RWPE1 (cell line): ENCODE results near the gene ZNF213.

Experiments
- CTCF ChIA-PET: fragments of 350-600 bp; sonication (Branson Sonifier 250); formaldehyde crosslinking; extraction: SDS; loops from one replicate; lab custom pipeline; 2021; lab: Yijun Ruan, JAX
- POLR2A ChIA-PET: fragments of 400-600 bp; formaldehyde crosslinking; extraction: SDS; loops from one replicate; lab custom pipeline; 2020; ENCODE audit warnings: antibody characterized with exemption; ENCODE audit not compliant: low non-redundant PET; lab: Yijun Ruan, JAX
- DNase-seq: peaks from one replicate; pipeline ENCODE4 v3.0.0; 2012; ENCODE audit warnings: low spot score
- H3K27ac ChIP-seq: fragments of 450-650 bp; 2 replicates; pipeline ENCODE4 v1.5.1; 2017
- TF ChIP-seq, protein P1 (sequence below): fragments of 450-650 bp; conservative IDR thresholded peaks from 2 replicates; pipeline ENCODE4 v1.5.1; 2017; ENCODE audit warnings: low read depth, mild to moderate bottlenecking

The ZNF213 gene

GRCh38 chr16:3095869-3096268 is 39.0 kb upstream of the ZNF213 start:
- TF ChIP-seq, protein P1, sequence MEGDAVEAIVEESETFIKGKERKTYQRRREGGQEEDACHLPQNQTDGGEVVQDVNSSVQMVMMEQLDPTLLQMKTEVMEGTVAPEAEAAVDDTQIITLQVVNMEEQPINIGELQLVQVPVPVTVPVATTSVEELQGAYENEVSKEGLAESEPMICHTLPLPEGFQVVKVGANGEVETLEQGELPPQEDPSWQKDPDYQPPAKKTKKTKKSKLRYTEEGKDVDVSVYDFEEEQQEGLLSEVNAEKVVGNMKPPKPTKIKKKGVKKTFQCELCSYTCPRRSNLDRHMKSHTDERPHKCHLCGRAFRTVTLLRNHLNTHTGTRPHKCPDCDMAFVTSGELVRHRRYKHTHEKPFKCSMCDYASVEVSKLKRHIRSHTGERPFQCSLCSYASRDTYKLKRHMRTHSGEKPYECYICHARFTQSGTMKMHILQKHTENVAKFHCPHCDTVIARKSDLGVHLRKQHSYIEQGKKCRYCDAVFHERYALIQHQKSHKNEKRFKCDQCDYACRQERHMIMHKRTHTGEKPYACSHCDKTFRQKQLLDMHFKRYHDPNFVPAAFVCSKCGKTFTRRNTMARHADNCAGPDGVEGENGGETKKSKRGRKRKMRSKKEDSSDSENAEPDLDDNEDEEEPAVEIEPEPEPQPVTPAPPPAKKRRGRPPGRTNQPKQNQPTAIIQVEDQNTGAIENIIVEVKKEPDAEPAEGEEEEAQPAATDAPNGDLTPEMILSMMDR, result no peak
- H3K27ac ChIP-seq, result no peak overlapping the region
- DNase-seq, result no peak
- CTCF ChIA-PET, result interaction anchor here (0.6 to 1.4 kb wide), 3 partner anchors 8 to 400 kb away, joined by 3 to 6 read pairs (median 3); no protein-coding TSS in a partner anchor
- POLR2A ChIA-PET, result interaction anchor here (0.7 kb wide), 1 partner anchor 48 kb away, joined by 9 read pairs; no protein-coding TSS in a partner anchor

- POLR2A ChIA-PET, result no interaction called here
- no peak overlapping the region for H3K27ac ChIP-seq
- TF ChIP-seq, protein P1, result no peak
- no peak for DNase-seq
- CTCF ChIA-PET, result interaction anchor here (0.5 to 1.4 kb wide), 4 partner anchors 9 to 400 kb away, joined by 3 to 6 read pairs (median 3); no protein-coding TSS in a partner anchor
Observed at GRCh38 chr16:3096362-3096761, 38.5 kb upstream of the ZNF213 start.

DNA sequence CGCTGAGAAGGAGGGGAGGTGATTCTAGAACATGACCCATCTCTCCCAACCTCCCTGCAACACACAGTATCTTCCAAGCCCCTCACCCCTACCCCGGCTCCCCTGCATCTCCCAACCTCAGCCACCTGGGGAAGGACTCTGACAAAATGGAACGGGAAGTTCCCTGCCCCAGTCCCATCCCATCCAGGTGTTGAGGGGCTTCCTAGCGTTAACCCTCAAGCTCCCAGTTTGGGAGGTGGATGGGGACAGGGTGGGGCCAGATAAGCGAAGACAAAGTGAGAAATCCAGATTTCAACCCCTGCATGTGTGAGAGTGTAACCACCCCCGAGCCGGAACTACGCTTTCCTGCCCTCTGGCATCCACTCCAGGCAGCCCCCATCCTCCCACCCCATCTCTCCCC is 37.6 kb upstream of the ZNF213 start:
- DNase-seq, result no peak
- ChIA-PET CTCF (interaction anchor here (0.5 to 0.7 kb wide), 2 partner anchors 31 to 34 kb away, joined by 3 read pairs; no protein-coding TSS in a partner anchor), POLR2A (no interaction called here)
- TF ChIP-seq, protein P1, result no peak
- H3K27ac ChIP-seq, result no peak overlapping the region

GRCh38 chr16:3098459-3099394 is 36.1 kb upstream of the ZNF213 start, which contains the start of gene ZSCAN10:
Gene ZSCAN10, minus strand, starts transcription at chr16:3099294. Its CDS starts 6,357 bp downstream, at chr16:3092937.
- ChIA-PET CTCF (interaction anchor here (0.6 to 1.6 kb wide), 4 partner anchors 40 to 67 kb away, joined by 3 to 4 read pairs (median 4); no protein-coding TSS in a partner anchor), POLR2A (no interaction called here)
- H3K27ac ChIP-seq, result peak within 1 kb of the TSS; percentile 62
- no peak for DNase-seq
- TF ChIP-seq, protein P1, result no peak

DNA sequence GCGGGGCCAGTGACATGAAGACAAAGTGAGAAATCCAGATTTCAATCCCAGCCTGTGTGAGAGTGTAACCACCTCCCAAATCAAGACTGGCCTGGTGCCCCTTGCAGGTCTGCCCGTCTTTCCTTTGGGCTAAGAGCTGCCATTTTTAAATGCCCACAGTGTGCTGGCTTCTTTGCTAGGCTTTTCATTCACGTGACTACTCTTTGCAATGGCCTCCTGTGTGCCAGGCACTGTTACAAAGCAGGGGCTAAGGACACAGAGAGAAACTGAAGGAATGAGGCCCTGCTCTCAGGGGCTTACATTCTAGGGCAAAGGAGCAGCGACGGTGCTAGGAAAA is 35.5 kb upstream of the ZNF213 start:
- ChIA-PET CTCF (interaction anchor here (0.6 to 1.6 kb wide), 3 partner anchors 40 to 696 kb away, joined by 3 to 4 read pairs (median 4); no protein-coding TSS in a partner anchor), POLR2A (no interaction called here)
- no peak for DNase-seq
- TF ChIP-seq, protein P1, result no peak
- H3K27ac ChIP-seq, result peak overlapping the region; percentile 62

GRCh38 chr16:3099732-3100499 is 34.9 kb upstream of the ZNF213 start:
- CTCF ChIA-PET, result interaction anchor here (0.6 to 1.6 kb wide), 4 partner anchors 21 to 697 kb away, joined by 3 to 6 read pairs (median 4); no protein-coding TSS in a partner anchor
- POLR2A ChIA-PET, result no interaction called here
- peak overlapping the region; percentile 62 for H3K27ac ChIP-seq
- peak; percentile 96 for DNase-seq
- TF ChIP-seq, protein P1, result no peak
